ENCODE measurements around the gene RTTN.

DNA sequence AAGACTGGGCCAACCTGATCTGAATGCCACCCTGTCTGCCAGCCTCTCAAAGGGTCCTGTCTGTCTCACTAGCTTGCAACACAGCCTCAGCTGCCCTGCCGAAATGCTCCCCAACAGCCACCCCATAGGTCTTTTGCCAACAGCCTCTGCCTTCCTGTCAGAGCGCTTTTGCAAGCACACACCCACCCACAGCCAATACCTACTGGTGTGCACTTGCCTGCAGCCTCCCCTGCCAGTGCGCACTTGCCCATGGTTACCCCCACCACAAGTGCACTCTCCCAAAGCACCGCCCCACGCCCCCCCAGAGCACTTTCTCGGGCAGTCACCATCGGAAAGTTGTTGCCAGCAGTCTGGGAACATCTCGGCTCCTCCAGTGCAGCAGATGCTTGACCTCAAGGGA, 48.6 kb downstream of the RTTN start:
- TF ChIP-seq TFDP1 (CRISPR knock-in tag; IDR thresholded peaks at IDR 0.05; ENCODE audit: borderline replicate concordance) (no peak), ESRRA (CRISPR knock-in tag; IDR thresholded peaks at IDR 0.05; ENCODE audit: low read depth) (no peak), ZSCAN29 (CRISPR knock-in tag; conservative IDR thresholded peaks at IDR 0.05) (no peak), BHLHE40 (IDR thresholded peaks at IDR 0.05; ENCODE audit: low read length) (no peak), MXI1 (IDR thresholded peaks at IDR 0.05; ENCODE audit: borderline replicate concordance, low read depth, low read length) (no peak), ZNF274 (CRISPR knock-in tag; IDR thresholded peaks at IDR 0.05) (no peak), DR1 (CRISPR knock-in tag; IDR thresholded peaks at IDR 0.05) (no peak)
- TF ChIP-seq, protein P1, sequence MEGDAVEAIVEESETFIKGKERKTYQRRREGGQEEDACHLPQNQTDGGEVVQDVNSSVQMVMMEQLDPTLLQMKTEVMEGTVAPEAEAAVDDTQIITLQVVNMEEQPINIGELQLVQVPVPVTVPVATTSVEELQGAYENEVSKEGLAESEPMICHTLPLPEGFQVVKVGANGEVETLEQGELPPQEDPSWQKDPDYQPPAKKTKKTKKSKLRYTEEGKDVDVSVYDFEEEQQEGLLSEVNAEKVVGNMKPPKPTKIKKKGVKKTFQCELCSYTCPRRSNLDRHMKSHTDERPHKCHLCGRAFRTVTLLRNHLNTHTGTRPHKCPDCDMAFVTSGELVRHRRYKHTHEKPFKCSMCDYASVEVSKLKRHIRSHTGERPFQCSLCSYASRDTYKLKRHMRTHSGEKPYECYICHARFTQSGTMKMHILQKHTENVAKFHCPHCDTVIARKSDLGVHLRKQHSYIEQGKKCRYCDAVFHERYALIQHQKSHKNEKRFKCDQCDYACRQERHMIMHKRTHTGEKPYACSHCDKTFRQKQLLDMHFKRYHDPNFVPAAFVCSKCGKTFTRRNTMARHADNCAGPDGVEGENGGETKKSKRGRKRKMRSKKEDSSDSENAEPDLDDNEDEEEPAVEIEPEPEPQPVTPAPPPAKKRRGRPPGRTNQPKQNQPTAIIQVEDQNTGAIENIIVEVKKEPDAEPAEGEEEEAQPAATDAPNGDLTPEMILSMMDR (CRISPR knock-in tag; IDR thresholded peaks at IDR 0.05) = no peak
